Vagina (tissue), 2 donors: ENCODE measurements around the gene SNX9. TPM values are rescaled to one million over a fixed set of nuclear protein-coding genes. Genes with fewer than 3 reads are reported as not detected.

Experiments used
- DNase-seq, 2 donors: peaks; one replicate each; pipeline ENCODE4 v3.0.0-alpha.2; 2017; ENCODE audit errors: extremely low spot score in 2 of 2
- H3K27ac ChIP-seq: fragments of 200-600 bp; sonication (generic); one replicate; pipeline ENCODE4 v1.5.1; 2019
- H3K27me3 ChIP-seq: fragments of 200-600 bp; sonication (generic); one replicate; pipeline ENCODE4 v1.5.1; 2019
- H3K36me3 ChIP-seq, 2 donors: fragments of 200-600 bp; sonication (generic); one replicate each; pipeline ENCODE4 v1.5.1; 2017 to 2019
- H3K4me1 ChIP-seq: fragments of 200-600 bp; sonication (generic); one replicate; pipeline ENCODE4 v1.5.1; 2019
- H3K4me3 ChIP-seq, 2 donors: fragments of 200-600 bp; sonication (generic); 1 replicate in 1 of 2; 2 replicates in 1 of 2; pipeline ENCODE4 v1.5.1; 2016 to 2019
- H3K9me3 ChIP-seq: fragments of 200-600 bp; sonication (generic); one replicate; pipeline ENCODE4 v1.5.1; 2019
- CTCF ChIP-seq, 3 experiments: fragments of 450-650 bp in 2 of 3; fragments of 200-600 bp in 1 of 3; sonication (generic) in 1 of 3; IDR thresholded peaks; one replicate each; pipeline ENCODE4 v1.5.1; 2017 to 2019; ENCODE audit warnings: antibody characterized with exemption in 3 of 3, mild to moderate bottlenecking in 2 of 3, moderate library complexity in 2 of 3
- POLR2A ChIP-seq, 2 donors: fragments of 450-650 bp; IDR thresholded peaks; one replicate each; pipeline ENCODE4 v1.6.1; 2017; ENCODE audit warnings: antibody characterized with exemption in 2 of 2, mild to moderate bottlenecking in 2 of 2, moderate library complexity in 2 of 2
- POLR2AphosphoS5 ChIP-seq, 2 donors: sonication (generic); formaldehyde crosslinking; IDR thresholded peaks; one replicate each; pipeline ENCODE4 v1.9.0; 2017; ENCODE audit warnings: antibody characterized with exemption in 2 of 2, mild to moderate bottlenecking in 2 of 2, low read depth in 1 of 2; ENCODE audit not compliant: insufficient read depth in 1 of 2
- intact Hi-C: fragments of 100-400 bp; cut with DNase I; formaldehyde crosslinking; loops from one replicate; pipeline ENCODE4 v1.15.1; 2023
- total RNA-seq: library from RNA; depleted of rRNA; stranded (reverse); fragments of >200 nt; gene quantifications from one replicate; pipeline ENCODE4 v1.2.3, GENCODE V29; 2016

The SNX9 gene
- total RNA-seq, 1 donor from 2014 or later = 61.4 TPM

GRCh38 chr6:157974341-157974894 lies 151.4 kb downstream of the SNX9 start:
- TF ChIP-seq CTCF (IDR thresholded peaks at IDR 0.05) (no peak), POLR2AphosphoS5 (IDR thresholded peaks at IDR 0.05; ENCODE audit: insufficient read depth in 1 of 2, low read depth in 1 of 2) (no peak), POLR2A (IDR thresholded peaks at IDR 0.05) (no peak)
- DNase-seq = no peak
- Histone ChIP-seq H3K4me1 (no peaks in the 10 kb centered on the region), H3K36me3 (no peaks in the 10 kb centered on the region), H3K27ac (no peak overlapping the region), H3K4me3 (no peak overlapping the region), H3K27me3 (no peaks in the 10 kb centered on the region), H3K9me3 (no peaks in the 10 kb centered on the region)
- intact Hi-C loops = no loop called here

GRCh38 chr6:157974967-157975366 lies 151.9 kb downstream of the SNX9 start:
- Histone ChIP-seq H3K4me1 (no peaks in the 10 kb centered on the region), H3K36me3 (no peaks in the 10 kb centered on the region), H3K27me3 (no peaks in the 10 kb centered on the region), H3K27ac (no peak overlapping the region), H3K4me3 (no peak overlapping the region), H3K9me3 (no peaks in the 10 kb centered on the region)
- TF ChIP-seq POLR2A (IDR thresholded peaks at IDR 0.05) = no peak
- TF ChIP-seq CTCF (IDR thresholded peaks at IDR 0.05) = no peak
- TF ChIP-seq POLR2AphosphoS5 (IDR thresholded peaks at IDR 0.05; ENCODE audit: insufficient read depth in 1 of 2, low read depth in 1 of 2) = no peak
- DNase-seq = no peak
- intact Hi-C loops = no loop called here

- DNase-seq = no peak
- H3K4me1 ChIP-seq = no peaks in the 10 kb centered on the region
- no peaks in the 10 kb centered on the region for H3K9me3 ChIP-seq
- intact Hi-C loops = no loop called here
- H3K27me3 ChIP-seq = no peaks in the 10 kb centered on the region
- no peak overlapping the region for H3K4me3 ChIP-seq
- no peak overlapping the region for H3K27ac ChIP-seq
- H3K36me3 ChIP-seq = no peaks in the 10 kb centered on the region
- TF ChIP-seq CTCF (IDR thresholded peaks at IDR 0.05) (no peak), POLR2AphosphoS5 (IDR thresholded peaks at IDR 0.05; ENCODE audit: insufficient read depth in 1 of 2, low read depth in 1 of 2) (no peak), POLR2A (IDR thresholded peaks at IDR 0.05) (no peak)
Measured at GRCh38 chr6:157975456-157975855, 152.4 kb downstream of the SNX9 start.

- TF ChIP-seq POLR2AphosphoS5 (IDR thresholded peaks at IDR 0.05; ENCODE audit: insufficient read depth in 1 of 2, low read depth in 1 of 2) = no peak
- TF ChIP-seq POLR2A (IDR thresholded peaks at IDR 0.05) = no peak
- TF ChIP-seq CTCF (IDR thresholded peaks at IDR 0.05) = no peak
- no peak overlapping the region for H3K27ac ChIP-seq
- no peak for DNase-seq
- no peaks in the 10 kb centered on the region for H3K27me3 ChIP-seq
- H3K36me3 ChIP-seq = no peaks in the 10 kb centered on the region
- intact Hi-C loops = no loop called here
- peaks cover 6% of the 10 kb centered on the region for H3K4me1 ChIP-seq
- no peaks in the 10 kb centered on the region for H3K9me3 ChIP-seq
- H3K4me3 ChIP-seq = no peak overlapping the region
Measured at GRCh38 chr6:157976345-157977175, 153.5 kb downstream of the SNX9 start.
